Skin epidermis (tissue), 12 donors: ENCODE results near the gene MIER3.

Experiments
- H3K27ac ChIP-seq, 21 experiments: fragments of 200-600 bp; sonication (generic) in 11 of 21; one replicate each; pipeline ENCODE4 v1.5.0; 2020; ENCODE audit warnings: mild to moderate bottlenecking in 3 of 21, inconsistent platforms in 2 of 21, moderate library complexity in 2 of 21
- H3K4me3 ChIP-seq, 7 experiments: fragments of 200-600 bp; sonication (generic) in 2 of 7; one replicate each; pipeline ENCODE4 v1.5.0; 2020; ENCODE audit warnings: inconsistent platforms in 2 of 7, mild to moderate bottlenecking in 2 of 7, moderate library complexity in 1 of 7

MIER3 gene

GRCh38 chr5:56963246-56963645 lies 11.3 kb upstream of the MIER3 start:
- H3K27ac ChIP-seq, result no peak overlapping the region
- H3K4me3 ChIP-seq, result no peak overlapping the region

- Histone ChIP-seq H3K27ac (no peak overlapping the region), H3K4me3 (no peak overlapping the region)
Measured at GRCh38 chr5:56962286-56962685, 10.4 kb upstream of the MIER3 start.

- Histone ChIP-seq H3K27ac (no peak overlapping the region), H3K4me3 (no peak overlapping the region)
Measured at GRCh38 chr5:56961746-56962145, 9.8 kb upstream of the MIER3 start.

GRCh38 chr5:56959326-56959725 lies 7.4 kb upstream of the MIER3 start:
- H3K27ac ChIP-seq, result no peak overlapping the region
- H3K4me3 ChIP-seq, result no peak overlapping the region

GRCh38 chr5:56958595-56958994 lies 6.7 kb upstream of the MIER3 start:
- no peak overlapping the region for H3K4me3 ChIP-seq
- no peak overlapping the region for H3K27ac ChIP-seq

GRCh38 chr5:56954262-56954661 lies 2.3 kb upstream of the MIER3 start:
- H3K4me3 ChIP-seq, result no peak overlapping the region
- H3K27ac ChIP-seq, result no peak overlapping the region

GRCh38 chr5:56951126-56951945 lies 587 bp downstream of the MIER3 start:
- peak overlapping the region; percentile 66 to 99 (median 93) for H3K4me3 ChIP-seq
- peak overlapping the region; percentile 45 to 93 (median 83) for H3K27ac ChIP-seq

- peak overlapping the region; percentile 66 to 99 (median 93) for H3K4me3 ChIP-seq
- H3K27ac ChIP-seq, result peak overlapping the region in 20 of 21 experiments; percentile 45 to 93 (median 85)
Measured at GRCh38 chr5:56950626-56951125, 1.2 kb downstream of the MIER3 start.

- Histone ChIP-seq H3K4me3 (no peak overlapping the region), H3K27ac (no peak overlapping the region)
Measured at GRCh38 chr5:56947052-56947451, 4.9 kb downstream of the MIER3 start.

GRCh38 chr5:56941981-56942380 lies 9.9 kb downstream of the MIER3 start:
- Histone ChIP-seq H3K27ac (no peak overlapping the region), H3K4me3 (no peak overlapping the region)

- no peak overlapping the region for H3K4me3 ChIP-seq
- no peak overlapping the region for H3K27ac ChIP-seq
Measured at GRCh38 chr5:56938858-56939257, 13.1 kb downstream of the MIER3 start.

GRCh38 chr5:56934325-56934724 lies 17.6 kb downstream of the MIER3 start:
- H3K4me3 ChIP-seq, result no peak overlapping the region
- no peak overlapping the region for H3K27ac ChIP-seq

- Histone ChIP-seq H3K4me3 (no peak overlapping the region), H3K27ac (no peak overlapping the region)
Measured at GRCh38 chr5:56922922-56923321, 29.0 kb downstream of the MIER3 start.

GRCh38 chr5:56919942-56920662 lies 31.8 kb downstream of the MIER3 start:
- H3K27ac ChIP-seq, result no peak overlapping the region
- no peak overlapping the region for H3K4me3 ChIP-seq

GRCh38 chr5:56918054-56918453 lies 33.9 kb downstream of the MIER3 start:
- no peak overlapping the region for H3K4me3 ChIP-seq
- H3K27ac ChIP-seq, result no peak overlapping the region

GRCh38 chr5:56917534-56917933 lies 34.4 kb downstream of the MIER3 start:
- H3K27ac ChIP-seq, result no peak overlapping the region
- no peak overlapping the region for H3K4me3 ChIP-seq

- Histone ChIP-seq H3K4me3 (no peak overlapping the region), H3K27ac (no peak overlapping the region)
Measured at GRCh38 chr5:56914678-56915077, 37.2 kb downstream of the MIER3 start.

- Histone ChIP-seq H3K27ac (no peak overlapping the region), H3K4me3 (no peak overlapping the region)
Measured at GRCh38 chr5:56913766-56914165, 38.2 kb downstream of the MIER3 start.

- H3K27ac ChIP-seq, result peak overlapping the region; percentile 52 to 95 (median 89)
- H3K4me3 ChIP-seq, result peak overlapping the region; percentile 54 to 81 (median 65)
Measured at GRCh38 chr5:56910210-56910965, 41.5 kb downstream of the MIER3 start.
